D341Med (cell line): ENCODE measurements around the gene LAMC2.
"Not testable (repeated sequence)": the region's sequence is repeated elsewhere in the genome, so short reads cannot be mapped to it uniquely, and the experiment has no call there.

Experiments used
- DNase-seq: peaks from one replicate; pipeline ENCODE4 v3.0.0; 2012; ENCODE audit warnings: low spot score

LAMC2 gene

GRCh38 chr1:183185941-183186490, at the start of gene LAMC2:
Gene LAMC2, plus strand, starts transcription at chr1:183186264. Its CDS starts 89 bp downstream, at chr1:183186353.
- peak; percentile 56 for DNase-seq

DNA sequence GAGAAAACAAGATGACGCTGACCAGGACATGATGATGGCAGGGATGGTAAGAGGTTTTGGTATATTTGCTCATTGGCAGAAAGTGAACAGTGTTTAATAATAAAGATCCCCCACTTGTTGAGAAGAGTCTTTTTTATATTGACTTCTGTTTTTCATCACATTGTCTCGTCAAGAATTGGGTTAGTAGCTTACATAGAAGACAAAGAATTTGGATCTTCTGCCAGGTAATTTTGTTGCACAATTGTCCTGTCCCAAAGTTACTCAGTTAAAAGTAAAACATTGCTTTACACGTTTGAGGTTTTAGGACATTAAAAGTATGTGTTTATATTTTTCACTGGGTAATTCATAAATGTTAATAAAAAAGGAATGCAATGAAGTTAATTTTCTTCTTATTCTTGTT, 48.3 kb upstream of the LAMC2 start:
- DNase-seq = no peak

DNA sequence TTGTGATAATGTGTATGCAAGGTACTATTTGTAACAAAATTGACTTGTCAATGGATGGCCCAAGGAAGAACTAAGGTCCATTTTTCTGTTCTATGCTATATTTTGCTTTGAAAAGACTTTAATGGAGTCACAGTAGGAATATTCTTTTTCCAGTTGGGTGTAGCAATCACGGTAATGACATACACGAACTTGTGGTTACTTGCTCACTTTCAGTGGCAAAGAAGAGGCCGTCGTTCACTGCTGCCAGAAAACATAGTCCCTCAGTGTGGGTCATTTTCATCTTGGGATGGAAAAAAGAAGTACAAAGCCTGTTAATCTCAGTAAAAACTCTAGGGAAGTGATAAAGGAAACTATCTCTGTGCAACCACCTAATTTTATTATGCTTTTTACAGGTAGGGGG, 47.8 kb upstream of the LAMC2 start:
- DNase-seq = no peak

- no peak for DNase-seq
These were observed 46.7 kb upstream of the LAMC2 start for GRCh38 chr1:183139281-183139942.

- no peak for DNase-seq
These were observed 45.4 kb upstream of the LAMC2 start for GRCh38 chr1:183140633-183141032.

GRCh38 chr1:183142171-183142570, 43.9 kb upstream of the LAMC2 start:
- no peak for DNase-seq

DNA sequence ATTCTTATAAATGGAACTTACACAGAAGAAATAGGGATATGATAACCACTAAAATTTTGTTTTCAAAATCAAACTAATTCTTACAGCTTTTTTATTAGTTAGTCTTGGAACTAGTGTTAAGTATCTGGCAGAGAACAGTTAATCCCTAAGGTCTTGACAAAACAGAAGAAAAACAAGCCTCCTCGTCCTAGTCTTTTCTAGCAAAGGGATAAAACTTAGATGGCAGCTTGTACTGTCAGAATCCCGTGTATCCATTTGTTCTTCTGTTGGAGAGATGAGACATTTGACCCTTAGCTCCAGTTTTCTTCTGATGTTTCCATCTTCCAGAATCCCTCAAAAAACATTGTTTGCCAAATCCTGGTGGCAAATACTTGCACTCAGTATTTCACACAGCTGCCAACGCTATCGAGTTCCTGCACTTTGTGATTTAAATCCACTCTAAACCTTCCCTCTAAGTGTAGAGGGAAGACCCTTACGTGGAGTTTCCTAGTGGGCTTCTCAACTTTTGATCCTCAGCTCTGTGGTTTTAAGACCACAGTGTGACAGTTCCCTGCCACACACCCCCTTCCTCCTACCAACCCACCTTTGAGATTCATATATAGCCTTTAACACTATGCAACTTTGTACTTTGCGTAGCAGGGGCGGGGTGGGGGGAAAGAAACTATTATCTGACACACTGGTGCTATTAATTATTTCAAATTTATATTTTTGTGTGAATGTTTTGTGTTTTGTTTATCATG, 42.3 kb upstream of the LAMC2 start:
- no peak for DNase-seq

DNA sequence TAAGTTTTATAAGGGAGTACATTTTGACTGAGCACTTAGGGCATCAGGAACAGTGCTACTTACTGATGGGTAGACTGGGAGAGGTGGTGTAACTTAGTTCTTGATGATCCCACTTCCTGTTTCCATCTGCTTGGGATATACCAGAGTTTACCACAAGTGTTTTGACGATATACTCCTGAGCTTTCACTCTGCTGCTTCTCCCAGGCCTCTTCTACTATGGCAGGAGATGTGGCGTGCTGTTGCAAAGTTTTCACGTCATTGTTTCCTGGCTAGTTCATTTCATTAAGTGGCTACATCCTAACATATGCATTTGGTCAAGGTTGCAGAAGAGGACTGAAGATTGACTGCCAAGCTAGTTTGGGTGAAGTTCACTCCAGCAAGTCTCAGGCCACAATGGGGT, 41.3 kb upstream of the LAMC2 start:
- no peak for DNase-seq

GRCh38 chr1:183147735-183148134, 38.3 kb upstream of the LAMC2 start:
- DNase-seq = no peak

GRCh38 chr1:183148599-183148998, 37.5 kb upstream of the LAMC2 start:
- DNase-seq = no peak

GRCh38 chr1:183149273-183149672, 36.8 kb upstream of the LAMC2 start:
- no peak for DNase-seq

- not testable (repeated sequence) for DNase-seq
These were observed 36.0 kb upstream of the LAMC2 start for GRCh38 chr1:183150032-183150431.

GRCh38 chr1:183150445-183150844, 35.6 kb upstream of the LAMC2 start:
- no peak for DNase-seq

DNA sequence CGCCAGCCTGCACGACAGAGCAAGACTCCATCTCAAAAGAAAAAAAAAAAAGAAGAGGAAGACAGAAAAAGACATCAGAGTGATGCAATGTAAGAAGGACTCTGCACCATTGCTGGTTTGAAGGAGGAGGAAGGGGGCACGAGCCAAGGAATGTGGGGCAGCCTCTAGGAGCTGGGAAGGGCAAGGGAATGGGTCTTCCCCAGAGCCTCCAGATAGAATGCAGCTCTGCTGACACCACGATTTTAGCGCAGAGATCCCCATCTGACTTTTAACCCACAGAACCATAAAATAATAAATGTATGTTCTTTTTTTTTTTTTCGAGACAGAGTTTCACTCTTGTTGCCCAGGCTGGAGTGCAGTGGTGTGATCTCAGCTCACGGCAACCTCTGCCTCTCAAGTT, 33.9 kb upstream of the LAMC2 start:
- DNase-seq = no peak

DNA sequence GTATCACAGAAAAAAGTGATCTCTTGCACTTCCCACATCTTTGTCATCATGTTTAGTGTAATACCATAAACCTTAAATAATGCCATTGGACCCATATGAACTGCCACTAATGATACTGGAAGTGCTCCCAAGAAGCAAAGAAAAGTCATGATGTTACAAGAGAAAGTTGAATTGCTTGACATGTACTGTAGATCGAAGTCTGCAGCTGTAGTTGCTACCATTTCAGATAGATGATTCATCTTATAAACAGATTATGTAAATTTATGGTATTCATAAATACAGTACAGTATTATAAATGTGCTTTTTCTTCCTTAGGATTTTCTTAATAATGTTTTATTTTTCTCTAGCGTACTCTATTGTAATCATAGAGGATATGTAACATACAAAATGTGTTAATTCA, 30.1 kb upstream of the LAMC2 start:
- no peak for DNase-seq

GRCh38 chr1:183159960-183160359, 26.1 kb upstream of the LAMC2 start:
- DNase-seq = peak; percentile 42

DNA sequence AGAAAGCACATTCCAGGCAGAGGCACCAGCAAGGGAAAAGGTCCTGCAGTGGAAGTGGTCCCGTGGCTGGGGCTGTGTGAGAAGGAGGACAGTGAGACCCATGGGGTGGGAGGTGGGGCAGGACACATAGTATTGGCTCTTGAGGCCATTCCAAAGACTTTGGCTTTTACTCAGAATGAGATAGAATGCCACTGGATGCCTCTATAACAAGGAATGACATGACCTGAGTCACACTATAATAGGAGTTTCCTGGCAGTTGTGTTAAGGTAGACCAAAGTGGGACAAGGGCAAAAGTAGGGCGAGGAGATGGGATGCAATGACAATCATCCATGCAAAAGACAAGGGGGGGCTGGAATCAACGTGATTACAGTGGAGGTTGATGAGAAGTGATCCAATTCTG, 24.7 kb upstream of the LAMC2 start:
- DNase-seq = no peak

GRCh38 chr1:183163316-183163715, 22.7 kb upstream of the LAMC2 start:
- no peak for DNase-seq

GRCh38 chr1:183164340-183164739, 21.7 kb upstream of the LAMC2 start:
- DNase-seq = no peak

GRCh38 chr1:183164963-183165362, 21.1 kb upstream of the LAMC2 start:
- DNase-seq = no peak

DNA sequence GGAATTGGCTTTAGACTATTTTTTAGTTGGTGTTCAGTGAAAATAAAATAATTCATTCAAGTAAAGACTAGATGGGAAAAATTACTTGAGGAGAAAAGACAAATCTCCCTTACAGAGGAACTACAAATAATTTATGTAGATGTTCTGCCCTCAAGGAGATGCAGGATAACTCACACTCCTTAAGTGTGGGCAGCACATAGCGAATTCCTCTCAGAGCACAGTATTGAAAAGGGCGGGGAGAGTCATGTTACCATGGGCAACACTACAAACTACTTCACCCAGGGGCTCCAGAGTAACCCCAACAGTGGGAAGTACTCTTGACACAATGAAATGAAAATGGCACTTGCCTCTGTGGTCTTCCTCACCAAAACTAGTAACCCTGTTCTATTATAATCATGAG, 20.6 kb upstream of the LAMC2 start:
- no peak for DNase-seq

DNA sequence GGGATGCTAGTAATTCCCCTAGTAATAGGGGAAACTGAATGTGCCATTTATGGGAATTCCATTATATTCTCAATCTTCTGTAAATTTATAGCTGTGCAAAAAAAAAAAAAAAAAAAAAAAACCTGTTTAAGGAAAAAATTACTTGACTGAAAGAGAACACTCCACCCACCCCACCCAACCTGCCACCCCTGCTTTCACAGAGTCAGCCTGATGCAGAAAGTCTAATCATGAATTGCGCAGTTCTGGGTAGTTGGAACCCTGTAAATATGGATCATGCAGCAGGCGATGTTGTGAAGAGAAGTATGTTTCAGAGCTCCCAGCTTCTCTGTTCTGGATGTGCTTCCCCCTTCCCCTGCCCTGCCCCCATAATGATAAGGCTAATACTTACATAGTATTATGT, 19.6 kb upstream of the LAMC2 start:
- no peak for DNase-seq

DNA sequence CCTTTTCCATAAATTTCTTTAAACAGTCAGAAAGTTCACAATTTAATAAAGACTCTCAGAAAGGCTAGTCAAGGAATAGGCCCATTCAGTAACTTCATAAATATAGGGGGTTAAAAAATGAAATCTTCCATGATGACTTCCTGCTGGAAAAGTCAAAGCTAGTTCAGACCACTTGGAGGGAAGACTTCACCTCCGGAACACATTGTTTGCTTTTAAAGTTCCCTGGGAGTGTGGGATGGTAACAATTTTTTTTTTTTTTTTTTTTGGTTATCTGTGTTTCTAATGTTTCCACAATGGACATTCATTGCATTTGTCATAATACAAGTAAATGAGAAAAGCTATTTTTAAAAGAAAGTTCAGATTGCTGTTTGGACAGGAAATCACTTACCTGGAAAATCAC, 18.4 kb upstream of the LAMC2 start:
- no peak for DNase-seq

GRCh38 chr1:183168308-183168707, 17.8 kb upstream of the LAMC2 start:
- no peak for DNase-seq
